Measurements from ENCODE around the gene BMP2. TPM values are rescaled to one million over a fixed set of nuclear protein-coding genes. Genes with fewer than 3 reads are reported as not detected.

The BMP2 gene
- total RNA-seq, 2 donors from 2014 or later = 13.5 to 14.8 TPM

DNA sequence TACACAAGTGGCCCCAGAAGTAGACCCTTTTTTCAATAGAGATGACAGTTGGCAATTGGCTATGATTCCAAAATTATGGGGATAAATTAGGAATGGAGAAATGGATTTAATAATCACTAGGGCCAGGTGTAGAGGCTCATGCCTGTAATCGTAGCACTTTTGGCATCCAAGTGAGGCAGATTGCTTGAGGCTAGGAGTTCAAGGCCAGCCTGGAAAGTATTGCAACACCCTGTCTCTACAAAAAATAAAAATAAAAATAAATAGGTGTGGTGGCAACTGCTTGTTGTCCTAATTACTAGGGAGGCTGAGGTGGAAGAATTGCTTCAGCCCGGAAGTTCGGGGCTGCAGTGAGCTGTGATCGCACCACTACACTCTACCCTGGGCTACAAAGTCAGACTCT is 60.0 kb downstream of the BMP2 start:
- H3K27me3 ChIP-seq = no peaks in the 10 kb centered on the region
- H3K36me3 ChIP-seq (replicated peaks in 1 of 2; ENCODE audit: insufficient read depth in 1 of 2, low read depth in 2 of 2) = no peaks in the 10 kb centered on the region
- H3K9me3 ChIP-seq = no peaks in the 10 kb centered on the region
- no peak for TF ChIP-seq POLR2A (IDR thresholded peaks at IDR 0.05)
- TF ChIP-seq, protein P1, sequence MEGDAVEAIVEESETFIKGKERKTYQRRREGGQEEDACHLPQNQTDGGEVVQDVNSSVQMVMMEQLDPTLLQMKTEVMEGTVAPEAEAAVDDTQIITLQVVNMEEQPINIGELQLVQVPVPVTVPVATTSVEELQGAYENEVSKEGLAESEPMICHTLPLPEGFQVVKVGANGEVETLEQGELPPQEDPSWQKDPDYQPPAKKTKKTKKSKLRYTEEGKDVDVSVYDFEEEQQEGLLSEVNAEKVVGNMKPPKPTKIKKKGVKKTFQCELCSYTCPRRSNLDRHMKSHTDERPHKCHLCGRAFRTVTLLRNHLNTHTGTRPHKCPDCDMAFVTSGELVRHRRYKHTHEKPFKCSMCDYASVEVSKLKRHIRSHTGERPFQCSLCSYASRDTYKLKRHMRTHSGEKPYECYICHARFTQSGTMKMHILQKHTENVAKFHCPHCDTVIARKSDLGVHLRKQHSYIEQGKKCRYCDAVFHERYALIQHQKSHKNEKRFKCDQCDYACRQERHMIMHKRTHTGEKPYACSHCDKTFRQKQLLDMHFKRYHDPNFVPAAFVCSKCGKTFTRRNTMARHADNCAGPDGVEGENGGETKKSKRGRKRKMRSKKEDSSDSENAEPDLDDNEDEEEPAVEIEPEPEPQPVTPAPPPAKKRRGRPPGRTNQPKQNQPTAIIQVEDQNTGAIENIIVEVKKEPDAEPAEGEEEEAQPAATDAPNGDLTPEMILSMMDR (IDR thresholded peaks at IDR 0.05) = no peak
- intact Hi-C loops (cut with DNase I) = loop anchor here (10.0 kb wide), 1 partner anchor 1037 kb away; no protein-coding TSS in a partner anchor
- ATAC-seq = no peak
- H3K27ac ChIP-seq = no peak overlapping the region
- 65 to 71% methylated on average over 4 of the region's 4 CpGs for WGBS, 2 donors
- peaks cover 3% of the 10 kb centered on the region for H3K4me1 ChIP-seq
- no peak for DNase-seq
- no peak overlapping the region for H3K4me3 ChIP-seq

- H3K4me1 ChIP-seq = peaks cover 3% of the 10 kb centered on the region
- H3K4me3 ChIP-seq = no peak overlapping the region
- no peaks in the 10 kb centered on the region for H3K27me3 ChIP-seq
- H3K27ac ChIP-seq = no peak overlapping the region
- TF ChIP-seq, protein P1 (IDR thresholded peaks at IDR 0.05) = peak; percentile 55 to 81 (median 69)
- no peak for TF ChIP-seq POLR2A (IDR thresholded peaks at IDR 0.05)
- DNase-seq = peak; percentile 72 to 84 (median 78)
- H3K36me3 ChIP-seq (replicated peaks in 1 of 2; ENCODE audit: insufficient read depth in 1 of 2, low read depth in 2 of 2) = no peaks in the 10 kb centered on the region
- peak; percentile 85 for ATAC-seq
- intact Hi-C loops (cut with DNase I) = loop anchor here (10.0 kb wide), 1 partner anchor 1036 kb away; no protein-coding TSS in a partner anchor
- no peaks in the 10 kb centered on the region for H3K9me3 ChIP-seq
- 0 to 5% methylated on average over 1 of the region's 1 CpG for WGBS, 2 donors
These were observed 61.4 kb downstream of the BMP2 start for GRCh38 chr20:6828794-6829423.

GRCh38 chr20:6829510-6830116 is 62.1 kb downstream of the BMP2 start:
- ATAC-seq = no peak
- intact Hi-C loops (cut with DNase I) = loop anchor here (10.0 kb wide), 1 partner anchor 1035 kb away; no protein-coding TSS in a partner anchor
- WGBS, 2 donors = 23 to 48% methylated on average over 1 of the region's 1 CpG
- H3K36me3 ChIP-seq (replicated peaks in 1 of 2; ENCODE audit: insufficient read depth in 1 of 2, low read depth in 2 of 2) = no peaks in the 10 kb centered on the region
- H3K4me1 ChIP-seq = peaks cover 3% of the 10 kb centered on the region
- H3K27me3 ChIP-seq = no peaks in the 10 kb centered on the region
- no peaks in the 10 kb centered on the region for H3K9me3 ChIP-seq
- TF ChIP-seq POLR2A (IDR thresholded peaks at IDR 0.05) = no peak
- TF ChIP-seq, protein P1 (IDR thresholded peaks at IDR 0.05) = no peak
- no peak overlapping the region for H3K4me3 ChIP-seq
- H3K27ac ChIP-seq = no peak overlapping the region
- DNase-seq = no peak

Measured in body of pancreas (tissue), 4 donors.